Activated CD8-positive, alpha-beta memory T cell treated with anti-CD3 and anti-CD28 coated beads, Interleukin-2, amount 50 U/mL, for 24 hours (primary cell): ENCODE results near the gene BCL11B.

Experiments used
- DNase-seq: peaks from one replicate; pipeline ENCODE4 v3.0.0-alpha.2; 2020; ENCODE audit errors: extremely low read depth

The BCL11B gene

DNA sequence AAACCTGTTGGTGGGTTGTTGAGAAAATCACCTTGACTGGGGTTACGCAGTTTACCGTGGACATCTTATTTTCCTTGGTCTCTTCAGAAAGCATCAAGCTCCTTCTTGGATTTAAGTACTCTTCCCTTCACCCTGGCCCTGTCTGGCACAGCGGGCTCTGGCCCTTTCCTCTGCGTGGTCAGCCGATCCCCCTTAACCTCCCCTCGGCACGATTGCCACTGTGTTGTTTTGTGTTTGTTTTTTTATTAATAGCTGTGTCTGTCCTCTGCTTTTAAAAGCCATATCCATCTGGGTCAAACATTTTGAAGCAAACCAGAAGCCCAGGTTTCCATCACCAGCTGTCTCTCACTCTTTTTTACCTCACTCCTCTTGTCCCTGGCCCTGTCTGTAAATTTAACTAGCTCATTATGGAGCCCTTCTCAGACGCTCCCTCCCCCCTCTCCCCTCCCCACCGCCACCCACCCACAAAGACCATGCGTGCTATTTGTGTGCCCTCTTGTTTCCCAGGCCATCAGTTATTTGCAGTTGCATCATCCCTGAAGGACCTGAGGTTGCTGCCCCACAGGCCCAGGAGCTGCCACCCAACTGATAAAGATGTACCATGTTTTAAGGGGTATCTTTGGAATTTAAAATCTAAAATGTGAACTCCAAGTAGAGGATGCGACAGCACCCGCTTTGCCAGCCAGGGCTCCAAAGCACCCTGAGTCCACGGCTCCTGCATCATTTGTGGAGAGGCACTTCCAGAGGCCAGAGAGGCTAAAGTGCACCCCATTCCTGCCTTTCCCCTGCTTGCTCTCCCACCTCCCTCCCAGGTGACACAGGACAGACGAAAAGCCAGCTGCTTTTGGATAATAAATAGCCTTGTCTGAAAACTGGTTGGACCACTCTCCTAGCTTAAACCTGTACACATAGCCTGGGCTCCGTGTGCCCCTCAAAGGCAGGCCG is 3.9 kb downstream of the BCL11B start:
- no peak for DNase-seq

DNA sequence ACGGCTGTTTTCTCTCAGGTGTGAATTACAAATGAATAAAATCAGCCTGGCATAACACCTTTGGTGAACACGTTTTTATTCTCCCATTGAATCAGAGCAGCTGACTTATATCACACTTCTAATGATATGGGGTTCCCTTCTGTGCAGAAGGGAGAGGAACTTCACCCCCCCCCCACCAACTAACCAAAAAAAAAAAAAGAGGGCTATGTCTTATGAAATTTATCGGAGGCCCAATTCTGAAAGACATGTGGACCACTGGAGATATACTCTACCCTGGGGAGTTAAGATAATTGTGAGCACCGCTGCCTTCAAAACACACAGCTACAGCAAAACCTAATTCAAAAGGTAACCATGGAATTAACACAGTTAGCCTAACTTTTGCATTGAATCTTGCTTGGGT is 4.6 kb downstream of the BCL11B start:
- DNase-seq = no peak

DNA sequence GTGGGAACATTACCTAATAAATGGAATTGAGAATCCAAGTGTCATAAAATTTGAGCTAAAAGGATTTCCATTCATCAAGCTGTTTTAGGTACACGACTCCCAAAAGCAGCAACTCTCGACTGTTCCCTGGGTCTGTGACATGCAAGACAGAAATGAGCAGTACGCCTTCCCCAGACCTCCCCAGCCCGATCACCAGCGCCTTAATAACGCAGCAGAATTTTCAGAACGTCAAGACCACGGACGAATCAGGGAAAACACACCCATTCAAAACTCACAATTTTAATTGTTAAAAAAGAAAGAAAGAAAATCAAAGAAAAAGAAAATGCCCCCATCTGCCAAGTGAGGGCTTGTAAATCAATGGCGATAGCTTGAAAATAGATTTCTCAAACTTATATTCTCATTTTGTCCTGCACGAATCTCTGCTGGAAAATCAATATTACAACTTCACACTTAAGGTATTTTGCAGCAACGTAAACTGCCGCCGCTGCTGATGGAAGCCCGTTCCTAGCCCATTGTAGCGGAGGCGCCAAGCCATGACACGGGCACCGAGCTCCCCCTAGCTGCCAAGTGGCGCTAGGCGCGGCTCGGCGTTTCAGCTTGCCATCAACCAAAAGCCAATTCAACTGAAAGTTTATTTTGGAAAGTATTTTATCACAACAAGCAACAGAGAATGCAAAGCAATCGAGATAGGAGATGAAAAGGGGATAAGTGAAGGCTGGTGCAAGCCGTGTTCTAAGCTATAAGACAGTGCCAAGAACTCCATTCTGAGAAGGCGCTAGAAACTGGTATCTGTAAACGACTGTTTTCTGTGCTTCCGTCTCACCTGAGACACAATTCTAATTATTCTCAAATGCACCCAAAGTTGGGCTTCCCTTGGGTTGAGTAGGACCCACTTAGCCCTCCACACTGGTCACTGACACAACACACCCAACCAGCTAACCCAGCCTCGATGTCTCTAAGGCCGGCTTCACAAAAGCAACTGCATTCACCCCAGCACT is 5.5 kb downstream of the BCL11B start:
- DNase-seq = peak; percentile 67

DNA sequence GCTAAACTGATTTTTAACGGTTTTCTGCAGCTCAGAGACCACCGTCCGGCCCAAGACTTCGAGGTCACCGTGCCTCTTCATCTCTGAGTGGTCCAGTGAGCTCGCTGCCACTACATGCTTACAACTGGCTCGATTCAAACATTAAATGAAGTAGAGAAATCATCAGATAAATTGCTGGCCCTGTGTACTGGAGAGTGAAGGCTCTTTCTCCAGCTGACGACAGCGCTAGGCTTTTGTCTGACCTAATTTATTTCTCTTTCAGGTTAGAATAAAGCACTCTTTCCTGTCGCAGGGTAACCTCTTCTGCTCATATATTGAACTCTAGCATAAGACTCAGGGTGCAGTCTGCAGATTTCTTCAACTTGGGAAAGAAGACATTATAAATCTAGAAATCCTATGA is 6.4 kb downstream of the BCL11B start:
- no peak for DNase-seq

DNA sequence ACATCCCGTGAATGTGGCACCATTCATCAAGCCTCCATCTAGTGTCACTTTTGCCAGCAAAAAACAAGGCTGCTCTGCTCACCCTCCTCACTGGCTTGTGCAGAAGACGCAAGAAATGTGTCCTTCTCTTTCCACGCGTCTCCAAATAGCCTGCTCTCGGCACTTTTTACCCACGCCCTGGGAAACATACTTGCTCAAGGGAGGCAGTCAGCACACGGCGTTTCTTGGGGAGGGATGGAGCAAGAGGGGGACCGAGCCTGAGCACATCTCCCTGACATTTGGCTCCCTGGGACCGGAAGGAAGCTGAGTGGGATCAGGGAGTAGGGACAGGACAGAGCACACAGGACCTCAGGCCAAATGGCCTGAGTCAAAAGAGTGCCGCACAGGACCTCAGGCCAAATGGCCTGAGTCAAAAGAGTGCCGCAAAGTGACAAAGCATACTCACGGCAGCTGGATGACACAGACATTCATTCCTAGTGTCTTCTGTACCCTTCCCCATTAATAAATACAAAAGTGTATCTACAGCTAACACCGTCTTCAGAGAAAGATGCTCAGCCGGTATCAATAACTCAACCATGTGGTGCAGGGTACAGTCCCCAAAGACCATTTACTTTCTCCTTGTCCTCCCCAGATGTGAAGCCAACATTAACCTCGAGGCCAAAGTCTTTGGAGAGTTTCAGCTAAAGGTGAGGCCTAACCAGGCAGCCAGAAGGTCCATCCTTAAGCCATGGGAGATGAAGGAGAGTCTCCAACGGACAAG is 7.1 kb downstream of the BCL11B start:
- DNase-seq = no peak

DNA sequence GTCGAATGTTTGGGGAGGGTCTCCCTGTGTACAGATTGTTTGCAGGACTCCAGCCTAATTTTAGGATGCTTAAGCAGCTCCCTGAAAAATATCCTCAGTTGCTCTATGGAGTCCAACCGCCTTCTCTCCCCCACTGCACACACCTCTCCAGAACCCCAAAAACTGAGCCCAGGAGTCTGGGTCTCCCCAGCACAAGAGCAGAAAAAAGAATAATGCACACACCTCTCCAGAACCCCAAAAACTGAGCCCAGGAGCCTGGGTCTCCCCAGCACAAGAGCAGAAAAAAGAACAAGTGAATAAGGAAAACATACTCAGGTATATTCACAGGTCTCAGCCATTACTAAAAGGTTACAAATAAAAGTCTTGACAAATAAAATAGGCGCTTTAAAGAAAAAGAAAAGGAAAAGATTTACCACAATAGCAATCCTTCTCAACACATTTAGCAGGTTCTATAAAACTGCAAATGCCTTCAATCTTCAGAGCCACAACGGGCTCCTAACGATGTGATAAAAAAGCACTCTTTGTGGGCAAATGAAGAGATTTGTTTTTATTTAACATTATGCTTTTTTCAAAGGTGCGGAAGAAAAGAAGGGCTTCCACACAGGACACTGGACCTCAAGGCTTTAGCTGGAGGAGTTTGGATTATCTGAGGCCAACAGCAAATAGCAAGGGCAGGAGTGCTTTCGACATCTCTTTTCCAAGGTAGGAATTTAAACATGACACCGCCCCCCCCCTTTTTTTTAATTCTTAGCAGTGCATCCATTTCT is 8.2 kb downstream of the BCL11B start:
- DNase-seq = no peak

DNA sequence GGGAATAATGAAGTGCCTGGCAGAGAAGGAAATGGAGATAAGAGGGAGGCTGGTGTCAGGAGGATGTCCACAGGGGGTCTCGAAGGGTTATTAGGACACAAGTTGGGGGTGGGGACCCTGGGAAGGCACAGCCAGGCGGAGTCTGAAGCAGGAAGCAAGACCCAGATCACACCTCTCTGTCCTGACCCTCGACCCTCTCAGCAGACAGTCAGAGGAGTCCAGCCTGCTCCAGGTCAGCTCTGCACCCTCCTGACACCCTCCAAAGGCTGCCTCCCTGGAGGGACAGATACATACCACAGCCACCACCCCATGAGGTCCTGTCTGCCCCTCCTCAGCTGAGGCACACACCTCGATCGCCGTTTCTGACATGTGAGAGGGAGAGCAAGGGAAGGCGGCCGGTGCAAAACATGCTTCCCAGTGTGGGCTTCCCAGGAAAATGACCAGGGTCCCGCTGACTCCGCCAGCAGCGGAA is 9.0 kb downstream of the BCL11B start:
- no peak for DNase-seq

DNA sequence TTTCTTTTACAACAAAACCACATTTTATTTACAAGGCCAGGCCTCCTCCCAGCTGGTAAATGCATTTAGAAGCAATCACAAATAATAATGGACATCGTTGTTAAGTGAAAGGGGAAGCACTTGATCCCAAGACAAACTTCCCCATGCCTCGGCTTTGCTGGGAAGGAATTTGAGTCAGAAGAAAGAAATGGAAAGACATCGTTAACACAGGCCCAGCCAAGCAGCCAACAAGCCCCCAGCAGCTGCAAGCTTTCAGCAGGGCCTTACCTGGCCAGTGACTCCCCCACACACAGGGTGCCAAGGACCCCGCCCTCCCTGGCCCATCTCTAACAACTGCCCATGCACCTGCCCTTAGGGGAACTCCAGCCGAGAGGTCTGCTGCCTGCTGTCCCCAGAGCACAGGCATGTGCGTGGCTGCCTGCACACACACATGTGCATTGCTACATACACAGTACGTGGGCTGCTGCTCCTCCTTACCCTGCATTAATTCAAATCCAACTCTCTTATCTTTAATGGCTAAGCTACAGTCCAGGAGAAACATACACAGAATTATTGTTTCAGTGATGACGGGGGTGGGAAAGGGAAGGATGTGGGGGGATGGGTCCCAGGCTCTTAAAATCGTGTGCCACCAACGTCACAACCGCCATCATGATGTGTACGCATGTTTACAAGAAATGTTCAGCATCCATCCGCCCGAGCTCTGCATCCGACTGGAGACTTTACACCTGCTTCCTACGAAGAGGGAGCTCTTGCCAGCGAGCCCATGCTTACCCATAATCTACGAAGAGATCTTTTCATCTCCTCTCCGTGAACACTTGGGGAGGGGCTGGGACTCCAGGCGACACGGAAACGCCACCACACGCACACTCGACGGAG is 9.8 kb downstream of the BCL11B start:
- DNase-seq = no peak

DNA sequence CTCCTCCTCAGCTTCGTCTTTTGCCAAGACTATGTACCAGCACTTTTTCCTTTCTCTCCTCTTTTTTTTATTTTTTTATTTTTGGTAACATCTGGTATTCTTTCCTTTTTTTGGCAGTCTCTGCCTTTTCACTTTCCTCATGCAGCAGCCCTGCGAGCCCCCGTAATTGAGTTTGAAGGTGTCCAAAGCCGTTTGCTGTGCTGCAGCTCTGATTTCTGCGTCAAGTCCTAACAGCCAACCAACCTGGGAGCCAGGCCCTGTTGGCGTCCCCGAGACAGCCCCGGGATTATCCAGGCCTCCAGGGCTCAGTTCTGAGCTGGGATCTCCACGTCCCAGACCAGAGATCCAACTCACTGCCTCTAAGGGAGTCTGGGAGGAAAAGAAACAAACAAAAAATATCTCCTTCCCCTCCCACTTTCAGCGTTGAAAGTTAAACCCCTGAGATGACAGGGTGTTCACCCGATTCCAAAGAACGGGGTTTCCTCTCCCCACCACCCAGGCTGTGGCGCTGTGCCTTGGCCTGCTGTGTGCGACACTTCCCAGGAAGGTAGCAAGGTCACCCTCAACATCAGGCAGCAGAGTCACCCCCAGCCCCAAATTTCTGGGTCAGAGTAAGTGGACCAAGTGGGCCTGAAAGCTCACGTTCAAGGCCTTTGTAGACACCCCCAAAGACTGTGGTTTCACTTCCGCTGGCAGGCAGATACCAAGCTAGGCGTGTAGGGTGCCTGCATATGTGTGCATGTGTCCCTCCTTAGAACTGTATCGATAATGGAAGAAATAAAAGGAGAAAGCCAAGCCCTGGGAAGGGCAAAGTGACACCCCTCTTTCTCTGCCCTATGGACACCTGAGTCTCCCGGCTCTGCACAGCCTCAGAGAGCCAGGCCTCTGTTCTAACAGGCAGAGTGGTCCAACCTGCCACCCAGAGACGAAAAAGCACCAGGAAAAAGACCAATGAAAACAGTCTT is 11.1 kb downstream of the BCL11B start:
- DNase-seq = no peak

DNA sequence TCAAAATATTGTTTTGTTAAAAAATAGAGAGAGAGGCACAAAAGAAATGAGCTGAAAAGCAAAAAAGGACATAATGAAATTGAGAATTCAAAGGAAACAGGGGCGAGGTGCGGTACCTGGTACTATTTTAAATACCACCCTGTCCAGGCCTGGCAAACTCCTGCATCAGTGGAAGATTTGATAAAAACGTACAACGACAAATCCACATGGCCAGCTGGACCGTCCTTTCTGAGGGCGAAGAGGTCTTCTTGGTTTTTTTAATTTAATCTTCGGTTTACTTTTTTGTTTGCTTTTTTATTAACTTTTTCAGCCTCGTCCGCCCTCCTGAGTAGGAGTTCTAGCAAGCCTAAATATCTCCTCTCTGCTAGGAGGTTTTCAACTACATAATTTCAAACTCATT is 11.9 kb downstream of the BCL11B start:
- no peak for DNase-seq

DNA sequence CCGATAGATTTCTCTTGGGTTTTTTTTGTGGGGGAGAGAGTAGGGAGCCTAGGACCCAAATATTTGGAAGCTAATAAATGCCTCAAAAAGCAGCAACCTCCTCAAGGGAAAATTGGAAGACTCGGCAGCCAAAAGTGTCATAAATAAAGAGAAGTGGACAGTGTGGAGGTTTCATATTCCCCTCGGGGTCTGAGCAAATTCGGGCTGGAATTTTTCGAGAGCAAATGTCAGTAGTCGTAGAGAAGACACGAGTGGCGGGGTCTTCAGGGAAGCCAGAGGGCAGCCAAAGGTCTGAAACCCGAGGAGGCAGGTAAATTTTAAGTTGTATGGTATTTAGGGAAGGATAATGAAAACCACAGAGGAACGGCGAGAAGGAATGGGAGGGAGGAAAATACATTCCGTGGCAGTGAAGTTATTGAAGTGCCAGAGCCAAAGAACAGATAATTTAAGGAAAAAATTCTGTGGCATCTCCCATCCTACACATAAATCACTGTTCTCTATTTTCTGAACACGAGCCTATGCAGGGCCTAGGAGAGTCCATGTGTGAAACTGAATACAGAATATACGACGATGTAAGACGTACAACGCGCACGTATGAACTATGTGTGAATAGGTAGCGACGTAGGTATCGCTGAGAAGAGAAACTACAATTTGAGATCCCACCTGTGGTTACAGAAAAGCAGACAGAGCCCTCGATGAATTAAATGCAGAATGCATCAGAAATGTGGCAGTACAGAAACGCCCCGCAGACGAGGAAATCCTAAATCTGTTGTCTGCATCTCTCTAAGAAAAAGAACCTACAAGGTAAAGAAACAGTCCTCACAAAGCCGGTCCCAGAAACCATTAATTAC is 12.9 kb downstream of the BCL11B start:
- no peak for DNase-seq

DNA sequence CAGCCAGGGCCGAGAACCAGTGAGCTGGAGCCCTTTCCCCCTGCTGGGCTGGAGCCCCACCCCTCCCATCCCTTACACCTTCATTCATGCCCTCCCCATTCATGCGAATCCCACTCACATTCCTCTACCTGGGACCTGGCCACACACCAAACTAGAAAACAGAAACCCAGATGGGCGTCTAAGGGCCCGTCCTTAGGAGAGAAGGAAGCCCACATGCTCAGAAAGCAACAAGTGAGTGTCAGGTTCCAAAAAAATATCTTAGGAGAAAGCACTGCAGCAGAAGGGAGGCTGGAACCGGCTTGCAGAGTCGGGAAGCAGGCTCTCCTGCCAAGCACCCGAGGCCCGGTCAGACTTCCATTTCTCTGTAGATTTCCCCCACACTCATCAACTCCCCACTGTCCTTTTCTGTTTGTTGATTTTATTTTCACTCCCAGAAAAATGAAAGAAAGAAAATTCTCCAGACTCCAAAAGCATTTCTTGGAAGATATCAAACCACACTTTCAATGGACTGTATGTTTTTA is 13.6 kb downstream of the BCL11B start:
- no peak for DNase-seq

DNA sequence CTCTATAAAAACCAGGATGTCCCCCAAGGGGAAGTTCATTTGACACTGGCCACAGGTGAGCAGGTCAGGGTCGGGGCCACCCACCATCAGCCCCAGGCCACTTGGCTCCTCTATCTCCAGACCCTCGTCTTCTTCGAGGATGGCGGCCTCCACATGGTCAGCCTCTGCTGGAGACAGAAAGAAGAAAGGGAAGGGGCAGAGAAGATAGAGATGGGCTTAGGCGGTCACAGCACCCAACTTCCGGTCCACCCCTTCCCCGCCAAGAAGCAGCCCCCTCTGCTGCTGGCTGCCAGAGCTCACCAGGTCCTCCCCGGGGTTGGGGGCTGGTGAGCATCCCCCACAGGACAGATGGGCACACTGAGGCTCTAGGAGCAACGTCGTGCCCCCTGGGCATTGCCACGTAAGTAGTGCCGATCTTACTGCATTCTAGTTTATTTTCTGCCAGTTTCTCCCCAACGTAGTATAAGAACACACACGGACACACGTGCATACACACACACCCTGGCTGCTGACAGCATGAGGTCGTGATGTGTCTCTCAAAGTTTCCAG is 14.2 kb downstream of the BCL11B start:
- no peak for DNase-seq

DNA sequence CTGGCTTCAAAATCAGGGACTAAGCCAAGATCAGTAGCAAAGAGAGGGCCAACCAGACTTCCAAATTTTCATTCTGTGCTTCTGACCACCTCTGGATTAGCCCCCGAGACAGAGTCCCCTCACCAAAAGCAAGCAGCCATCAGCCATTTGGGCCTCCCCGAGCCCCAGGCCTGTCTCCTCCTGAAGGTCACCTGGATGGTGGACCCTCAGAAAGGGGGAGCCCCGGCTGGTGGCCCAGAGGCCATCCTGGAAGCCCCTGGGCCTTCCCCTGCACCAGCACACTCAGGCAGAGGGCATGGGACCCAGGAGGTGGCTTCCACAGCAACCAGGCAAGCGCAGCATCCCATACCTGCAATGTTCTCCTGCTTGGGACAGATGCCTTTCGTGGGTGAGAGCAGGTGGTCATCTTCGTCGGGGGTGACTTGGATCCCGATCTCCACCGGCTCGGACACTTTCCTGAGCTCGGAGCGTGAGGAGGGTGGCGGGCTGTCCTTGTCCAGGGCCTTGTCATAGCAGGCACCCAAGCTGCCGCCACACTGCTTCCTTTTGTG is 14.8 kb downstream of the BCL11B start:
- no peak for DNase-seq

DNA sequence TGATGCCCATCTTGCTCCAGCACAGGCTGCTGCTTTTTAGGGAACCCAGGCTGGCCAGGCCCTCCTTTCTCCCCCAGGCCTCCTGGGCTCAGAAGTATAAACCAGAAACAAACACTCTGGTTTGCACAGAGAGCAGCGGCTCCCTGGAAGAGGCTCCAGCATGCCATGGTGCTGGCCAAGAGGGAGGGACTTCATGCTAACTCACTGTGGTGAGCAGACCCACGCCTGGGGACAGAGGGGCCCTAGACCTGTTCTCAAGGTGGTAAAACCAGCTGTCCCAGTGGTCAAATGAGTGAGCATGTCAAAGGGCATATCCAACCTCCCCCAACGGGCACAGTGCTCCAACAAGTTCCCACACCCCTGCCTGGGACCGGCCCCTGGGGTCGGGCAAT is 15.5 kb downstream of the BCL11B start:
- no peak for DNase-seq

DNA sequence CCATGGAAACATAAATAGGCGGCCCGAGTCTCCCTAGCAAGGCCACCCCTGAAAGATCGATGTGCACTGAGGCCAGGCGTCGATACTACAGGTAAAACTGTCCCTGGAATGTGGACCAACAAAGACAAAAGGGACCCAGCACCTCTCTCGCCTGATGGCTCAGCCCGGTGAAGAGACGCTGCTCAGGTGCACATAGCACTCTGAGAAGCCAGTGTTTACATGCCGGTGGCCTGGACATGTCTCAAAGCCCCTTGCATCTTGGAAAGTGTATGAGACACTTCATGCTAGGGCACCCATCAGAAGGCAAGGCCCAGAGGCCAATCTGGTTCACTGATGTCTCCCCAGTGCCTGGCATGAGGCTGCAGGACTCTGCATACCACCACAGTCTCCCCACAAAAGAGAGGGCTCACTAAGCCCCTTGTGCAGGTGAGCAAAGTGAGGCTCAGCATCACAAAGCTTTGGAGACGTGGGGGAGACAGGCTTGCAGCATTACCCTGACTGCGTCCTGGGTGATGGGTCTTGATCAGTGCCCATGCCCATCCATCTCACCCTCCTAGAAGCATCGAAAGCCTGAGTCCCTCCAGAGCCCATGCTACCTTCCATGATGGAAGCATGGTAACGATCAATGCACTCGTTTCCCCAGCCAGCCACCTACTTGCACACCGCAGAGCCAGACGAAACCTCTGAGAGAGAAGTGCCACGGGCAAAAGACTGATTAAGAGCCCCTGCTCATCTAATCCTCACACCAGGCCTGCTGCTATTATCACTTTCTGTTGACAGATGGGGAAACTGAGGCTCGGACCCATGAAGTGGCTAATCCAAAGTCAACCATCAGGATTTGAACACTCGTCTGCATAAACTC is 16.1 kb downstream of the BCL11B start:
- no peak for DNase-seq
